Central memory CD4-positive, alpha-beta T cell (primary cell): ENCODE results near the gene NECAP2.

Source experiments
- DNase-seq: peaks from one replicate; pipeline ENCODE4 v3.0.0; 2022
- total RNA-seq, 3 experiments: gene quantifications; one replicate each; lab custom pipeline; 2026; lab: John Stamatoyannopoulos, UW

Gene NECAP2, protein sequence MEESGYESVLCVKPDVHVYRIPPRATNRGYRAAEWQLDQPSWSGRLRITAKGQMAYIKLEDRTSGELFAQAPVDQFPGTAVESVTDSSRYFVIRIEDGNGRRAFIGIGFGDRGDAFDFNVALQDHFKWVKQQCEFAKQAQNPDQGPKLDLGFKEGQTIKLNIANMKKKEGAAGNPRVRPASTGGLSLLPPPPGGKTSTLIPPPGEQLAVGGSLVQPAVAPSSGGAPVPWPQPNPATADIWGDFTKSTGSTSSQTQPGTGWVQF
- total RNA-seq = 98.1 to 188 (median 137) reads per million in 3 experiments

DNA sequence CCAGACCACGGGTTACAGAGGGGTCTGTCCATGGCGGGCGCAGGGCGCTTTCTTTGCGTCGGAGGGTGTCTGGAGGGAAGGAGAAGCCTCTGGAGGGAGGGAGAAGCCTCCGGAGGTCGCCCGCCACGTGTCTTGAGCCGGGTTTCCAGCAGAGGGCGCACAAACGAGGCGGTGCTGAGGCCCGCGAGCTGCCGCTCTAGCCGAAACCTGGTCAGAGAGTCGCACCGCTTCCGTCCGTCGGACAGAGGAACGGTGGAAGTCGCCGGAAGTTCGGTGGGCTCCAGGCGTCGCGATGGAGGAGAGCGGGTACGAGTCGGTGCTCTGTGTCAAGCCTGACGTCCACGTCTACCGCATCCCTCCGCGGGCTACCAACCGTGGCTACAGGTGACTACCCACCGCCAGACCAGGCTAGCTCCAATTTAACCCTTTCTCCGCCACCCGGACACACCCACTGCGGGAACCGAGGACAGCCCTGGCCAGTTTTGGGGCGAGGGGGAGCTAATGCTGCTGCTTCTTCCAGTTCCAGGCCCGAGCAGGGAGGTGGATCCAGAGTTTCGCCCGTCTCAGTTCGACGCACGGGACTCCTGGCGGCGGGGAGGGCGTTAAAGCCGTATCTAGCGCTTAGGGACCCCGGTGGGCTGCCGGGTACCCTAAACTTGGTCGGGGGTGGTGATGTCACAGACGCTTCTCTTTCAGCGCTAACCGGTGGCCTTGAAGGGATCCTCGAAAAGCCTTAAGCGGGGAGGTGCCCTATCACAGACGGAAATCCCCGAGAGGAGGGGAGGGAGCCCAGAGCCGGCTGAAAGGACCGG, at the start of gene NECAP2:
TSS of gene NECAP2 (plus strand) at position 255 of the 812 bp plus-strand sequence. CDS start at position 293, 38 bp downstream.
- peak; percentile 85 for DNase-seq

DNA sequence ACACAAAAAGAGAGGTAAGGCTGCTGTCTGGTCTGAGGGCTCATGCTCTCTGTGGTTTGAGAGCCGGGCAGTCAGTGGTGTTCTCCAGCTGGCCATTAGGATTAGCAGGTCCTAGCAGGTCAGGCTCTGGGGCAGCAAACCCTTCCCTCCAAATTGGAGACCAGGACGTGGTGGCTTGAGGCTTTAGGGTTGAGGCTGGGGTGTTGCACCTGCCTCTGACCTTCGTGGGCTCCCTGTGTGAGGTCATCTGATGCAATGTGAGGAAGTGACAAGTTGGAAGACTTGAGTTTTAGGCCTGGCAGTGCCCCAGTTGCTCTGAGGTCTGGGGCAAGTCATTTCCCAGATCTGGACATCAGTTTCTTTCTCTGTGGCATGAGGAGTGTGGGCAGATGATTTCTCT, 49.1 kb upstream of the NECAP2 start:
- no peak for DNase-seq

DNA sequence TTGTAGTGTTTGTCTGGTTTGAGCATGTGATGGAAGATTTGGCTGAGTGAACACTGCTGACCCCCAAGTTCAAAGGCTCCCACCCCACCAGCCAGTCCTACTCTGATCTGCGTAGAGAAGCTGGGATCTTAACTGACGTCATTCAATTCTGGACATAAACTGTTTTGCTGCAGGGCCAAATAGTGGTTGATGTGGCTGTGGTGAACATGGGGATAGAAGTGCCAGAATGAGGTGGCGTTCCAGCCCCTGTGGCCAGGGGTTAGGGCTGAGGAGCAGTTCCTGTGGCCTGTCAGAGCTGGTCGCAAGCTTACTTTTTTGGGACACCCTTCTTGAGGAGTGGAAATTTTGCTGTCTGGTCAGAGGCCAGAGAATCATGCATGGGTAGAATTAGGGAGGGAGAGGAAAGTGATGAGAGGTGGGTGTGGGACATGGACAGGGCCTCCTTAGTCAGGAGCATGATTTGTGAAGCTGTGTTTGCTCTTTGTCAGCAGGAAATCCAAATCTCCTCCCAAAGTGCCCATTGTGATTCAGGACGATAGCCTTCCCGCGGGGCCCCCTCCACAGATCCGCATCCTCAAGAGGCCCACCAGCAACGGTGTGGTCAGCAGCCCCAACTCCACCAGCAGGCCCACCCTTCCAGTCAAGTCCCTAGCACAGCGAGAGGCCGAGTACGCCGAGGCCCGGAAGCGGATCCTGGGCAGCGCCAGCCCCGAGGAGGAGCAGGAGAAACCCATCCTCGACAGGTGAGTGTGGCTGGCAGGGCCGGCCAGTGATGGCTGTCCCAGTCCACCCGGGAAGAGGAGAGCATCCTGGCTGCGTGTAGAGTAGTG, 47.6 kb upstream of the NECAP2 start:
- no peak for DNase-seq

DNA sequence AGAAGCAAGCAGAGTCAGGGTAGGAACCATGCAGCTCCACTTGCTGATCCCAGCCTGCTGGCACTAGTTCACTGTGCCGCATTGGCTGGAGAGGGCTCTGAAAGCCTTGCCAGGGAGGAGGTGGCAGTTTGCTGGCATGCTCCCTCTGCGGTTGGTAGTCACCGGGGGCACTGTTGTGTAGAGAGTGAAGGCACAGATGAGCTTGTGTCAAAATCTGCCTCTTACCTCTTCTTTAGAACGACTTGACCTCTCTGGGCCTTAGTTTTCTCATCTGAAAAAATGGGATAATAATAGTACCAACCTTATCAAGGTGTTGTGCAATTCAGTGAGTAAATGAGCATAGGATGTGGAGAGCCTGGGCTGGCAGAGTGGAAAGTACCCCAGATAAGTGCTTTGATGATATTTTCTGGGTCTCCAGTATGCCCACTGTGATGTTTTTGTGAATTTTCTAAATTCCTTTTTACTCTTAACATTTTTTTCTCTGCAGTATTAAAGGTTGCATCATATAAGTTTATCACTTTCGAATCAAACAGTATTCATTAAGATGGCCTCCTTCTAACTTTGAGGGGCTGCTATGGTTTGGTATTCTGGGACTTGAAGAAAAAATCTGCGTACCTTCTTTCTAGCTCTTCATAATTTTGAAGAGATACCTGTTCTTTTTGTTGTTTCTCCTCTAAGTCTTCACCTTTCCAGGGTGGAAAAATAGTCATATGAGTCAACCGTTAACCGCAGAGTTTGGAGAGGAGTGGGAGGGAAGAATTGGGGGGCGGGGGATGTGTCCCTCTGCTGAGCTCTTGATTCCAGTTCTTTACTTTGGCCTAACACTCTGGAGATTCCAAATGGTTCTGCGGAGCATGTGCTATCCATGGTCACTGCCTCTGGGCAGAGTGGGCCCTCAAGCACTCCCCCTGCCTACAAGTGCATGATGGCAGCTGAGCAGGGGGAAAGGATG, 46.7 kb upstream of the NECAP2 start:
- no peak for DNase-seq

DNA sequence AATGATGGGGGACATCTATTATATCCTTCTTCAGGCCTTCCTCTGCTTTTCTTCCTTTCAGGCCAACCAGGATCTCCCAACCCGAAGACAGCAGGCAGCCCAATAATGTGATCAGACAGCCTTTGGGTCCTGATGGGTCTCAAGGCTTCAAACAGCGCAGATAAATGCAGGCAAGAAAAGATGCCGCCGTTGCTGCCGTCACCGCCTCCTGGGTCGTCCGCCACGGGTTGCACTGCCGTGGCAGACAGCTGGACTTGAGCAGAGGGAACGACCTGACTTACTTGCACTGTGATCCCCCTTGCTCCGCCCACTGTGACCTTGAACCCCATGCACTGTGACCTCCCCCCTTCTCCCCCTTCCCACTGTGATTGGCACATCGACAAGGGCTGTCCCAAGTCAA, 45.5 kb upstream of the NECAP2 start:
- no peak for DNase-seq

DNA sequence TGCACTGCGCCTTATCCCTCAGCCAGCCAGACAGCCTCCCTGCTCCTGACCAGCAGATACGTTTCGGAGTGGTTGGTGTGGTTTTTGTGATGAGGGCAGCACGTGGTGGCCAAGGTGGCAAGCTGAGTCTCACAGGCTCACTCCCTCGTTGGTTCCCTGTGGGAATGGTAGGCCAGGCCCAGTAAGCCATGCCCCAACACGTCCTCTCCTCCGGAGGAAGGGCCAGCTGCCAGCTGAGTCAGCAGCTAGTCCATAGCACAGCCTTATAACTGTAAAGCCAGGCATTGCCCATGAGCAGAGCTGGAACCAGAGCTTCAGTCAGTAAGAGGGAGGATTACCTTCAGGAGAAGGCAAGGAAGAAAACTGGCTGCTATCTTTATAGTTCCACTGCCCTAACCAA, 43.9 kb upstream of the NECAP2 start:
- no peak for DNase-seq

DNA sequence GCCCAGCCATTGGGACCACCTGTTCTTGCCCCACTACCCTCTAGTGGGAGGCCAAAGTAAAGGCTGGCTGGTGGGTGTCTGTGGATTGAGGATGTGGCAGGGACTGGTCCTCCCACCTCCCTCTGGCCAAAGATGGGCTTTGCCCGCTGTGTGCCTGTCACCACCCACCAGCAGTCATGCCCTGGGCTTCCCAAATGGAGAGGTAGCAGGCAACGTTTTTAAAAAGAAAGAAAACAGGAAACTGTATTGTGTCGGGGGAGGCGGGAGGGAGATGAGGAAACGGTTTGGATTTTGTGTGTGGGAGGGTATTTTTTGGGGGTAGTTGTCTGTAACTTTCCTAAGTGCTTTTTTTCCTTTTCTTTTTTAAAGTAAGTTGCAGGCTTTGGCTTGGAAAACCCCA, 43.4 kb upstream of the NECAP2 start:
- no peak for DNase-seq

DNA sequence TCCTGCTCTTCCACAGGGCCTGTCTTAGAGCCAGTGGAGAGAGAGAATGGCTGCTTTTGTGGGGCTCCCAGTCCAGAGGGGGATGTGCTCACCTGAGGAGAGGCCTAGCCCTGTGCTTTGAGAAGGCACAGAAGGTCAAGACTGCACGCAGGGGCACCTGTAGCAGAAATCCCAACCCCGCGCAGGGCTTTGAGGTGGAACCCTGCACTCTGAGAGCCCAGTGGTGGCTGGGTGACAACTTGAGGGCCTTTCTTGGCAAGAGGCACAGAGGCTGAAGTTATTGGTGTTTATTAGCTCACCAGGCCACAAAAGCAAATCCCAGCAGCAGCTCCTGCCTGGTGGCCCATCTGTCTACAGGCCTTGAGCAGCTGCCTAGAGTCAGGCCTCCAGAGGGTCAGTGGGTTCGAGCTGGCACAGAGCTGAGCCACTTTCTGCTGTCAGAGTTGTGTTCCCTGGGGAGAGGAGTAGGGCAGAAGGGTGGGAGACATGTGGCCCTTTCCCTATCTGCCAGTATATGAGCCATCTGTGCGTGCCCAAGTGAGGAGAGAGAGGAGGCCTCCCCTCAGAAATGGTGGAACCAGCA, 42.1 kb upstream of the NECAP2 start:
- DNase-seq = no peak

DNA sequence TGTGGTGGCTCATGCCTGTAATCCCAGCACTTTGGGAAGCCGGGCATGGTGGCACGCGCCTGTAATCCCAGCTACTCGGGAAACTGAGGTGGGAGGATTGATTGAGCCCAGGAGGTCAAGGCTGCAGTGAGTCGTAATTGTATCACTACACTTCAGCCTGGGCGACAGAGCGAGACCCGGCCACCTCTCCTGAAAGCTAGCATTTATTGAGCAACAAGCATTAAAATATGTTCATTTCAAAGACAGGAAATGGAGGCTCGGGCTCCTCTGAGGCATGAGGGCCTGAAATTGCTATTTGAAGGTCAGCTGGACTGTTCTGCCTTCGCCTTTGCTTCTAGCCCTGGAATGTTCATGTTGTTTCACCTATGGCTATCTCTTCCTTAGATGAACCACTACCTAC, 37.8 kb upstream of the NECAP2 start:
- DNase-seq = no peak

DNA sequence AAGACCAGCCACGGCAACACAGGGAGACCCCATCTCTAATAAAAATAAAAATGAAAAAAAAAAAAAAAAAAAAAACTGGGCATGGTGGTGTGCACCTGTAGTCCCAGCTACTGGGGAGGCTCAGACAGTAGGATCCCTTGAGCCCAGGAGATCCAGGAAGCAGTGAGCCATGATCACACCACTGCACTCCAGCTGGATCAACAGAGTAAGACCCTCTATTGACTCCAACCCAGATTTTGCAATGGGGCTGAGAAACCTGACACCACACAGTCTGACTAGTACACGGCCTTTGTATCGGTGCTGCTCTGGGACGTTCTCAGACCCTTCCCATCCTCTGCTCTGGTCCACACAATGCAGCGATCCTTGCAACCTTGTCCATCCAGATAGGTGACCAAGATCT, 35.1 kb upstream of the NECAP2 start:
- no peak for DNase-seq

DNA sequence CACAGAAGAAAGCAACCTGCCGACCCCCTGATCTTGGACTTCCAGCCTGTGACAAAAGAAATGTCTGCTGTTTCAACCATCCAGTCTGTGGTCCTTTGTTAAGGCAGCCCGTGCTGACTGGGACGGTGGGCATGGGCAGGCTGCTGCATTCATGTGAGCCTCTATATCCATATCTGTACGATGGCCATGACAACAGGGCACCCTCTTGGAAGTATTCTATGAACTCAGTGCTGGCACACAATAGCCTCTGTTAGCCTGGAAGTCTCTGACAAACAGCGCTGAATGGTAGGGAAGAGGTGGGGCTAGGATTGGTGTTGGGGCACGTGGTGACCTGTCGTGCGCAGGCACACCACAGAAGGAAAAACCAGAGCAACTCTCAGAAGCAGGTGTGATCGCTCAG, 33.7 kb upstream of the NECAP2 start:
- no peak for DNase-seq

DNA sequence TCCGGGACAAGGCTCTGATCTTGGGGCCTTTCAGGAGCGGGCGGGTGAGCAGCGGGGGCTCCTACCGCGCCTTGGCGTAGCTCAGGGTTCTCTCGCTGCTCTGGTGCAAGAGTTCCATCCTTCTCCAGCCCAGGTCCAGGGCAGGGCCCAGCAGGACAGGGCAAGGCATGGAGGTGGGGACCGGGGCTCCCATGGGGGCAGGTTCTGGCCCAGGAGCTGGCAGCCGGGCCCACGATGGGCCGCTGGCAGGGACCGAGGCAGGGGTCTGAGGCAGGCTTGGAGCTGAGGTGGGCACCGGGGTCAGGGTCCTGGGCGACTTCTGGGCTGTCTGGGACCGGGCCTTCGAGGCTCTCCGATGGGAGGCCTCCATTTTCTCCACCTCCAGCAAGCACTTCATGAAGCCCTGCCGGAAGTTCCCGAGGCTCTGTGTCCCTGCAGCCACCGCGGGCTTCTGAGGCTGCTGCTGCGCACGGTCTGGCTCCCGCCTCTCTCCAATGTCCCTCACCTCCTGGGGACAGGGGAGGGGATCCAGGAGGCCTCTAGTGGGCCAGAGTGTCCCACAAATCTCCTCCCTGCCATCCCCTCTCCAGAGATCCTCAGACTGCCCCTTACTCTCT, 30.9 kb upstream of the NECAP2 start:
- no peak for DNase-seq

DNA sequence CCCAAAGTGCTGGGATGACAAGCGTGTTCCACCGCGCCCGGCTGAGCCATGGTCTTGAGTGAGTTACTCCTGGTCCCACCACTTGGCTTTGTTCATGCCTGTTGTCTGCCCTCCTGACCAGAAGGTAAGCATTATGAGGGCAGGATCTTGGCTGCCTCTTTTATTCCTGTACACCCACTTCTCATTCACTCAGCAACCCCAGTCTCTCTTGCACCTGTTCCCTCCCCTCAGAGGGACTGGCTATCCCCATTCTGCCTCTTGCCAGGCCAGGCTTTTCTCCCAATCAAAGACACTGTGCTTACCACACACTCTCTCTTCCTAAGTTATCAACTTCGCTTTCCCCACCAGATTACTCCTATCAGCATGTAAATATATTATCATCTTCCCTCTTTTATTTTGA, 29.7 kb upstream of the NECAP2 start:
- DNase-seq = no peak

DNA sequence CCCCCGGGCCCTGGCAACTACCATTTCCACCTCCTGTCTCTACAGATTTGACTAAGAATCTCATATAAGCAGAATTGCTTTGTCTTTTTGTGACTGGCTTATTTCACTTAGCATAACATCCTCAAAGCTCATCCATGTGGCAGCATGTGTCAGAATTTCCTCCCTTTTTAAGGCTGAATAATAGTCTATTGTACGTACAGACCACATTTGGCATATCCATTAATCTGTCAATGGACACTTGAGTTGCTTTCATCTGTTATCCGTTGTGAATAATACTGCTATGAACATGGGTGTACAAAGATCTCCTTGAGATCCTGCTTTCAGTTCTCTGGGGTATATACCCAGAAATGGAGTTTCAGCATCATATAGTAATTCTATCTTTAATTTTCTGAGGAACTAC, 27.3 kb upstream of the NECAP2 start:
- DNase-seq = no peak

DNA sequence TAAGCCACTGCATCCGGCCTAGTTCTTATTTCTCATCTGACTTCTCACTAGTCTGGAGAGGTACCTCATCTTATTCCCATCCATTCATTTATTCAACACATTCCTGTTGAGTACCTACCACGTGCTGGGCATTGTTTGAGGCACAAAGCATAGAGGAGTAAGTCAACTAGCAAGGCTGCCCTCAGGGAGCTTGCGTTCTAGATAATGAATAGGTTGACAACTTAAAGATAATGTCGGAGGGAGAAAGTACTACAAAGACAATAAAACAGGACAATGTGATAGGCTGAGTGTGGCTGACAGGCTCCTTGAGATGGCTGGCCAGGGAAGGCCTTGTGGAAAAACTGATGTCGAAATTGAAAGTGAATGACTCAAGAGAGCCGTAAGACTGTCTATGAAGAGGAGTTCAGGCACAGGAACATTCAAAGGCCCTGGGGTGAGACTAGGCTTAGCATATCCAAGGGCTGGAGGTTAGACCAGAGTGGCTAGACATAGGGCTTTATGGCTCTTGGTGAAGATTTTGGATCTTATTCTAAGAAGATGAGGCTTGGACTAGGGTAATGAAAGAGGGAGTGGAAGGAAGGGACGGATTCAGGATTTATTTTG, 21.6 kb upstream of the NECAP2 start:
- DNase-seq = no peak

DNA sequence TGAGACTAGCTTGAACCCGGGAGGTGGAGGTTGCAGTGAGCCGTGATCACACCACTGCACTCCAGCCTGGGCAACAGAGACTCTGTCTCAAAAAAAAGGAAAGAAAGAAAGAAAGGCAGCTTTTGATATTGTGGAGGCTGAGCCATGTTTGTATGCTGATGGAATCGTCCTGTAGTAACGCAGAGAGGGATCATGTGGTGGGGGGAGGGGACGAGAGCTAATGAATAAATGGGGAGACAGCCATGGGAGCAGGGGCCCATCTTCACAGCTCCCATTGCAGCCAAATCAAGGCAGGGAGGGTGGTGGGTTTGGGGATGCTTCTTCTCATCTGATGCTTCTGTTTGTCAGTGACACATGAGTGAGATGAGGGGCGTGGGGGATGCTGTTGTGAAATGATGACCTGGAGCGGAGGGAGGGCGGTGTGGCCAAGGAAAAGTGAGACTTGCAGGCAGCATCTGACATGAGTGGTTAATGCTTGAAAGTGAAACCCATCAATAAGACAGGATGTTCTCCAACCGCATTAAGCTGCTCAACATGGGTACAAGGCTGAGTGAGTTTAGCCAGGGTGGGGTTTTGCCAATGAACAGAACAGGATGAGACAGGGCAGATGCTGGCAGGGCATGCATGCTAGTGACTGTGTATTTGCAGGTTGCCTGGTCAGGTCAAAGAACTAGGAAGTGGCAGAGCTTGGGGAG, 20.0 kb upstream of the NECAP2 start:
- DNase-seq = peak; percentile 68

DNA sequence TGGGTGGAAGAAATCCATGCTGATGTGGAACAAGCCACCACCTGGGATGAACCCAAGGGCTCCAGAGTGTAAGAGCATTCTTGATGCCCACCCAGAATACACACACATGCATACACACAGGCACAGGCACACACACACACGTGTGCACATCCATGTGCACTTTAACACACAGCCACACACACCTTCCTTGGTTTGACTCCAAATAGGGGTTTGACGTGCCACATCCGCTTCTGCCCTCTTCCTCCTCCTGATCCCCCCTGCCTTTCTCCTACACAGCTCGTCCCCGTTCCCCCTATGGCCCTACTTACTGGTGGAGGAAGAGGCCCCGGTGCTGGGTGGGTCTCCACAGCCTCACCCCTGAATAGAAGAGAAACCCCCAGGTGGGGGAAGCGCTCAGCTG, 19.3 kb upstream of the NECAP2 start:
- DNase-seq = no peak

DNA sequence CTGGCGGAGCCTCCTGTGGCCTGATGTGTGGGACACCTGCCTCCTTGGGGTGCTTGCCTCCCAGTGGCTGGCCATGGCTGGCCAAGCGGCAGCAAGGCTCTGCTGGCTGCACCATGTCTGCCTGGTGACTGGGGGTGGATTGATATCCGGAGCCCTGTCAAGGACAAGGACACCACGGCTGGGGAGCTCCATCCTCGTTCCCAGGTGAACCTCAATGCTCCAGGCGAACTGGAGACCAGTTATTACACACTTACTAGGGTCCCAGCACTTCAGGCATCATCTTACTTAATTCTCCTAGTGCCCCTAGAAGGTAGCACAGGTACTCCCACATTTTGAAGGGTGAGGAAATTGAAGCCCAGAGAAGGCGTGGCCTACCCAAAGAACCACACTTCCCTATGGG, 18.5 kb upstream of the NECAP2 start:
- no peak for DNase-seq

DNA sequence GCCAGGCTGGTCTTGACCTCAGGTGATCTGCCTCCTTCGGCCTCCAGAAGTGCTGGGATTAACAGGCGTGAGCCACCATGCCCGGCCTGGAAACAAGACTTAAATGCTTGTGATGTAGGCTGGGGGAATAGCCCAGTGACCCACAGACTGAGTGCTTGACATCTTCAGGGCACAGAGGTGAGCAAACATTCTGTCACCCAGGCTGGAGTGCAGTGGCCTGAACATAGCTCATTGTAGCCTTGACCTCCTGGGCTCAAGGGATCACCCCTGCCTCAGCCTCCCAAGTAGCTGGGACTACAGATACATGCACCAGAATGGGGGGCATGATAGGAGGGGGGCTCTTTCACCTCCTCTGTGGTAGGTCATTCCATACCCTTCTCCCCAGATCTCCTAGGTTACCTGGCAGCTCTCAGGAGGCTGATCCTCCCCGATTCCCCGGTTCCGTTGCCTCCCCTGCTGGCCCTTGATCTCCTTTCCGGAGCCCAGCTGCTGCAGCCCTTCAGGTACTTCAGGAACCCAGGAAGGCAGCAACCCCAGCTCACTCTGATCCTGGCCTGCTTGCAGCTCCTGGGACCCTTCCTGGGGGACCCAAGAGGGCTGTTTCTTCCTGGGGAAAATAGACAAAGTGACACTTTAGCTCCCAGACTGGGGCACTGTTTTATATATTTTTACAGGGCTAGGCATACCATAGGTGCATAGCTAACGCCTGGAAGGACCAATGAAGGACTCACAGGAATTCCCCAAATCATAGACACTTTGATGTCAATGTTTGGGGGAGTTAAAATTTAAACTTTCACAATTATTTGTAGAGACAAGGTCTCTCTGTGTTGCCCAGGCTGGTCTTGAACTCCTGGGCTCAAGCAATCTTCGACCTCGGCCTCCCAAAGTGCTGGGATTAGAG, 15.1 kb upstream of the NECAP2 start:
- no peak for DNase-seq
